GM19324 (cell line): Measurements from ENCODE around the gene TMEM196.
A peak's percentile ranks its signal among the peaks of the same experiment; 100 is the strongest.
"Not testable (repeated sequence)": the region's sequence is repeated elsewhere in the genome, so short reads cannot be mapped to it uniquely, and the experiment has no call there.

Source experiments
- ATAC-seq: cut with Tn5 transposase; IDR thresholded peaks from one replicate; pipeline ENCODE4 v1.9.1; 2021; ENCODE audit warnings: mild to moderate bottlenecking, moderate library complexity; ENCODE audit not compliant: unreplicated experiment, low FRiP score

Gene TMEM196

DNA sequence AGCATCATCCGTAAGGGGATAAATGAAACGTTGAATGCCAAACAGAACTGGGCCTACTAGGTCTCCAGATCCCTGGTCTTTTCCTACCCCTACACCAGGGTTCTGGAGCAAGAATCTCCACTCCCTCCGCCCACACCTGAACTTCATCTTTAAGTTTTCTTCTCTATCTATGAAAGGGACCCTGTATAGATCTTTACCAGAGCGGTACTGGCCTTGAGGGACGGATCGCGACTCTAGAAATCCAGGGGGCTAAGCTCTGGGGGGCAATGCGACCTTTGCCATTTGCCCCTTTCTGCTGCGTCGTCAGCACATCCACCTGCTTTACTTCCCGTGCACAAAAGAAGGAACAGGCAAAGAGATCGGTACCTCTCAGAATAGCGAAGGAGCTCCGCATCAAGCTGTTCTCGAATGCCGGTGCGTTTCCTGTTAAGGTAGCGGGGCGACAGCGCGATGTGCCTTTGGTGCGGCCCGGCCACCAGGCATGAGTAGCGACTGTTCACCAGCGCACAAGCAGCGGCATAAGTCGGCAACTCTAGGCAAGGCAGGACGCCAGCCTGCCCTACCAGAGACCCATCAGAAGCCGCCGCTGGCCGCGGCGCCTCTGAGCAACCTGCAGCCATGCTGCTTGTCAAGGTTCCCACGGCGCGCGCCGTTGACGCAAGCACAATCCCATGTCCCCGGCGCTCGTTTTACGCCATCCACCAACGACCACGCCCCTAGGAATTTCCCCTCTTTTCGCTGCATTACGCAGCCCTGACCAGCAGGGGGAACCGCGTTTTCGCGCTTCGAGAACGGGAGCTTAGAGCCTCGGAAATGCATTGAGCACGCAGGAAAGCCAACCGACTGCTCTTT, 64.8 kb downstream of the TMEM196 start, which contains the start of gene POLR1F:
TSS of gene POLR1F (minus strand) at position 641 of the 852 bp plus-strand sequence. CDS start at position 620, 21 bp downstream.
- ATAC-seq = peak; percentile 99

DNA sequence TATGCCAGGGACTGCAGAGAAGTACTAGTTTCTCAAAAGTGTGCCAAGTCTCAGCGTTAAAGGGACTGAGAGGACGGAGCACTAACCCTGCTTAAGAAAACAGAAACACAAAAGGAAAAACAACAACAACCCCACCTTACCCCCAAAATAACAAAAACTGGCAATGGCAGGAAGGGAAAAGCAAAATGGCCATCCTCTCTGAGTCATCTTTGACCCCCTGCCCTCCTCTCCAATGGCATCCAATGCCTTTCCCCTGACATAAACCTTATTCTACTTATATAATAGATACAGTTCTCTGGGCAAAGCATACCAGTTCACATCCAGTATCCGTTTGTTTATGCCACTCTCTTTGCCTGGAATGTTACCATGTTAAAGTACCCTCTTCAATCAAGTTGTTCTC, 66.2 kb downstream of the TMEM196 start:
- ATAC-seq = no peak

DNA sequence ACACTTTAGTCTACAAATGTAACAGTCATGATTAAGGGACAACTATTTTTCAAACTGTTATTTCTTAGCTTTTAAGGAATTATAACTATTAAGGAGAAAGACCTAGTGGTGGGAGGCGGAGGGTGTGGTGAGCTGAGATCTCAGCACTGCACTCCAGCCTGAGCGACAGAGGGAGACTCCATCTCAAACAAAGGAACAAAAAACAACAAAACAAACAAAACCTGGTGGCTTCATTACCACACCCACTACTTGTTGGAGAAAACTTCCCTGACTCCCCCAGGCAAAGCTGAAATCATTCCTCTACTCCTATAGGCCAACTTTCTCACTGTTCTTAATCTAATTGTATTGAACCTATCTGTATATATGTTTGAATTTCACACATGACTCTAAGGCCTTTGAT, 67.8 kb downstream of the TMEM196 start:
- ATAC-seq = no peak

DNA sequence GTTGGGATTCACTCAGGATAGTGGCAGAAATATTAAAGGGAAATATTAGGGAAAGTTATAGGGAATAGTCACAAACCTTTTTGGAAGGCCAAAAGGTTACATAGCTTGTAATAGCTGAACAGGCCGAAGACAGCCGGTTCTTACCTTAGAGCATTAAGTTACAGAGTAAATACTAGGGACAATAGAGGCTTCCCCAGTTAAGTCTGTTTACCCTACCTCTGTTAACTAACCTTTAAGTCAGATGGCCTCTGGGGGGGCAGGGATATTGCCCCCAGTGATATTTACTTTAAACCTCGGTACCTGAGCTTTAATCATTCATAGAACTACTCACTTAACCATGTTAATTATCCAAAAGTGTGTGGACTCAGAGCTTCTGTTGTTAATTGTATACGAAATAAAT, 71.9 kb downstream of the TMEM196 start:
- ATAC-seq = no peak

DNA sequence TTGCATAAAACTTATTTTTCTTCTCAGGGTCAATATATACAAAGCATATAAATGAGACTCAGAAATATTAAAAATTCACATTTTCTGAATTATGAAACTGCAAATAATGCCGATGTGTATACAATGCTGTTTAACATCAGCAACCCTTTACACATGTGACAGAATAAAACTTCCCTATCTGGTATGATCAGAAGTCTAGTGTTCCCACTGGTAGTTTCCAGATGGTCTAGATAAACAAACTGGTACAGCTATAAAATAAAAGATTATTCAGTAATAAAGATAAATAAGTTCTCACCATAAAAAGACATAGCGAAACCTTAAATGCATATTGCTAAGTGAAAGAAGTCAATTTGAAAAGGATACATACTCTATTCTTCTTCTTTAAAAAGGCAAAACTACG, 72.5 kb downstream of the TMEM196 start:
- no peak for ATAC-seq

DNA sequence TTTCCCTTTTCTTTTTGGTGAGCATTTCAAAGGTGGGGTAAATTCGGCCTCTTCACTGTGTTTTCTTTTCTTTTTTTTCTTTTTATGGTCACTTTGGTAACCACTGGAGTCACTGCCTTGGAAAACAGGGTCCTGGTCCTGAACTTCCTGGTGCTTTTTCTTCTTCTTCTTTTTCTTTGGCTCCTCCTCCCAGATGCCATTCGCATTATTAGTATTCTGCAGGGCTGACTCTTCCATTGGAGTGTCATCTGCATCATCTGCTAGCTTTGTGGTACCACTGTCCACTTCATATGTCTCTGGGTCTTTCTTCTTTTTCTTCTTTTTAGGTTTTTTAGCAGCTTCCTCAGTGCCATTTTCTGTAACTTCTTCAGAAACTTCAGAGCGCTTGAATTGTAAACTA, 75.1 kb downstream of the TMEM196 start:
- no peak for ATAC-seq

DNA sequence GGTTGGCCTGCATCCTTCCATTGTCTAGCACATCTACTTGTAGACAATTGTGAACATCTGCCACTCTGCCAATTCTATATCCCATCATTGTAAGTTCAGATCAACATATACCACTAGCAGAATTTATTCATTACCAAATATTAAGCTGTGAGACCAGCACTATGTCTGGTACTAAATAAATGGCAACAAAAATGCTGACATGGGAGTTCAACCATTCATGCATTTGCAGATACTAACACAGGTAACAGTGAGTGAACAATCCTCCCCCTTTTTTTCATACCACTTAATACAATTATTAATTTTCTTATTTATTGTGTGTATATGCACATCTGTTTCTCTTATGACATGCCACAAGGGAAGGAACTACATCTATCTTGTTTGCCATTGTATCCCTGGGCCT, 76.5 kb downstream of the TMEM196 start:
- ATAC-seq = no peak

DNA sequence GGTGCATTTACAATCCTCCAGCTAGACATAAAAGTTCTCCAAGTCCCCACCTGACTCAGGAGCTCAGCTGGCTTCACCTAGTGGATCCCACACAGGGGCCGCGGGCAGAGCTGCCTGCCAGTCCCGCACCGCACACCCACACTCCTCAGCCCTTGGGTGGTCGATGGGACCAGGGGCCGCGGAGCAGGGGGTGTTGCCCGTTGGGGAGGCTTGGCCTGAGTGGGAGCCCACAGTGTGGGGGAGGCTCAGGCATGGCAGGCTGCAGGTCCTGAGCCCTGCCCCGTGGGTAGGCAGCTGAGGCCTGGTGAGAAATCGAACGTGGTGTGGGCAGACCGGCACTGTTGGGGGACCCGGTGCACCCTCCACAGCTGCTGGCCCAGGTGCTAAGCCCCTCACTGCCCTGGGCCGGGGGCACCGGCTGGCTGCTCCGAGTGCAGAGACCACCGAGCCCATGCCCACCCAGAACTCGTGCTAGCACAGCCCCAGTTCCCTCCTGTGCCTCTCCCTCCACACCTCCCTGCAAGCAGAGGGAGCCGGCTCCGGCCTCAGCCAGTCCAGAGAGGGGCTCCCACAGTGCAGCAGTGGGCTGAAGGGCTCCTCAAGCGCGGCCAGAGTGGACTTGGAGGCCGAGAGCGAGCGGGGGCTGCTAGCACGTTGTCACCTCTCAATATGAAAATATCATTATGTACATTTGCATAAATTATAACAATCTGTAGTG, 81.1 kb downstream of the TMEM196 start:
- no peak for ATAC-seq

DNA sequence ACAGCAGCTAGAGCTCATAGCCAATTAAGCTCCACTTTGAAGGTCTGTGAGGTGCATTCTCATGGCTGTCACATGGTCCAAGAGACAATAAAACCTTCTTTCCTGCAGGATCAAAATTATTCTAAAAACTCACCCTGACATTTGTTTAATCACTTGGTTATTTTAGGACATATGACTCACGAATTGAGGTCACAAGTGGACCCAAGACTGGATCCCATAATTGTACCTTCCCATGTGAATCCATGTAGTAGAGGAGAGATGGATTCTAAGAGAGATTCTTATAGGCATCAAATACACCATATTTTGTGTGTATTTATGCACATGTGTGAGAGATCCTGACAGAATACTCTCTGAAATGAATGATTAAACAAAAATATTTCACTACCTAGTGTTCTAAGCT, 82.7 kb downstream of the TMEM196 start:
- no peak for ATAC-seq

DNA sequence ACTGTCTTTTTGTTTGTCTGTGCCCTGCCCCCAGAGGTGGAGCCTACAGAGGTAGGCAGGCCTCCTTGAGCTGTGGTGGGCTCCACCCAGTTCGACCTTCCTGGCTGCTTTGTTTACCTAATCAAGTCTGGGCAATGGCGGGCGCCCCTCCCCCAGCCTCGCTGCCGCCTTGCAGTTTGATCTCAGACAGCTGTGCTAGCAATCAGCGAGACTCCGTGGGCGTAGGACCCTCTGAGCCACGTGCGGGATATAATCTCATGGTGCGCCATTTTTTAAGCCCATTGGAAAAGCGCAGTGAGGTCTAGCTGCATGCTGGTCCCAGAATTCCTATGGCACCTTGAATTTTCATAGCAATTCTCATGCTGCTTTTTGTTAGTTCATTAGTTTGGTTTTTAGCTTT, 84.3 kb downstream of the TMEM196 start:
- ATAC-seq = not testable (repeated sequence)

DNA sequence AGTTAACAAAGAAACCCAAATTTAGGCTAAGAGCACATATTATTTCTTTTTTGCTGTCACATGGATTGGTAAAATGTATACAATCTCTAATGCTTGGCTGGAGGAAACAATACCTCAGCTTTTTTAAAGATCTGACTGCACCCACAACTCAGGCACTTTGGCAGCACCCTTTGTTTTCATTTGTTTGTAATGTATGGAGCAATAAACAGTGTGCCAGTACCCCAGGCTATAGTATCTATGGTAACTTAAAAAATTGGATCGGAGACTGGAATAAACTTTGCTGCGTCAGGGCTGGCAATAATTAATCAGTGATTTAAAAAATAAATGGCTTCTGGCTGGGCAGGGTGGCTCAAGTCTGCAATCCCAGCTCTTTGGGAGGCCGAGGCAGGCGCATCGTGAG, 91.8 kb downstream of the TMEM196 start:
- ATAC-seq = no peak

DNA sequence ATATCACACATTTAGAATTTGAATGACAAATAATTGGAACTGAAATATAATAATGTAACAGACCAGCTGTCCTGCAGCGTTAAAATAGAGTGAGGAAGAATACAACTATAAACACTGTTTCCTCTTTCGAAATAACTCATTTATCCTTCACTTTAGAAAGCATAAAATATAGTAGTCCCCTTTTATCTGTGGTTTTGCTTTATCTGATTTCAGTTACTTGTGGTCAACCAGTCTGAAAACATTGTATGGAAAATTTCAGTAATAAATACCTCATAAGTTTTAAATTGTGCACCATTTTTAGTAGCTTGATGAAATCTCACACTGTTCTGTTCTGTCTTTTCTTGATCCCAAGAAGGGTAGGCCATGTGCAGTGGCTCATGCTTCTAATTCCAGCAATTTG, 96.2 kb downstream of the TMEM196 start:
- no peak for ATAC-seq

DNA sequence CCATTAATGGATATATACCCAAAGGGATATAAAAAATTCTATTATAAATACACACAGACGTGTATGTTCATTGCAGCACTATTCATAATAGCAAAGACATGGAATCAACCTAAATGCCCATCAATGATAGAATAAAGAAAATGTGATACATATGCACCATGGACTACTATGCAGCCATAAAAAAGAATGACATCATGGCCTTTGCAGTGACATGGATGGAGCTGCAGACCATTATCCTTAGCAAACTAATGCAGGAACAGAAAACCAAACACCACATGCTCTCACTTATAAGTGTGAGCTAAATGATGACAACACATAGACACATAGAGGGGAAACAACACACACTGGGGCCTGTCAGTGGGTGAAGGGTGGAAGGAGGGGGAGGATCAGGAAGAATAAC, 97.6 kb downstream of the TMEM196 start:
- ATAC-seq = no peak

DNA sequence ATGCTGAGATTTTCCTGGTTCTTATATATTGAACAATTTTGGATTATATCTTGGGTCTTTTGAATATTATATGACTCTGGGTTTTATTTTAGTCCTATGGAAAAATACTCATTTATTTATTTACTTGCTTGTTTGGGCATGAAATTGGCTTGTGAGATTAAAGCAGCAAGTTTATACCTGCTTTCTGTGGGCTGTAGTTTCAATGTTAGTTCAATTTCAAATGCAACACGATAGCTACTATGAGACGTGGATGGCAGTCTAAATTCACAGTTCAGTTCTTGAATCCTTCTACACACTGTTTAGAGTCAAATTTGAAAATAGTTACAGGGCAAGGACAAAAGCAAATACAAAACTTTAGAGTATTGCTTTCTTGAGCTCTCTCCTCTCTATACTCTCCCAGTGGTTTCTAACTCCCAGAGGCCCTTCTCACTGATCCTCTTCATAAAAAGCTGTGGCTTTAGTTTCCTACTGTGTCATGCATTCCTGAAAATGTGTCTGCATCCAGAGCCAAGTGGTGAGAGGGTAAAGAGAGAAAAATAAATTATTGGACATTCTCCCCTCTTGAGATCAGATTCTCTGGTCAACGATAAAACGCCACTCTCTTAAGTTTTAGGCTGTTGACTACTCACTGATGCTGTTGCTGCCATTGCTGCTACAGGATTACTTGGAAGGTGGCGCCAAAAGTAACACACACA, 99.0 kb downstream of the TMEM196 start:
- ATAC-seq = no peak

DNA sequence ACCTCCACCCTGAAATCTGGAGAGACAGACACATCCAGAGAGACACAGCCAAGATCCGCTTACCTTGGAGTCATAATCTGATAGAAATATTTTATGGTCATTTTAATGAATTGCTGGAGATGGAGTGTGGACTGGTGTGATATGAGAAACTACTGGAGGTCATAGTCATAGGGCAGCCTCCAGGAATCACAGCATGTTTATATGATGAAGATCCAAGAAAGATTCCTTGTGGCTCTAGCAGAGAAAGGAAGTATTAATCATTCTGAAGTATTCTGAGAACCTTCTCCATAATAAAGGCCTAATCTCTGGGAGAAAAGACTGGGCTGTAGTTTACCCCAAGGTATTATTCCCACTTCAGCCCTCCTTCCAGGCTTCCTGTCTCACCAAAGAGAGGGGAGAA, 102.6 kb downstream of the TMEM196 start:
- ATAC-seq = no peak
